Left ventricle myocardium superior (tissue), 1 donor: Measurements from ENCODE around the gene TTLL9. TPM values are rescaled to one million over a fixed set of nuclear protein-coding genes. Genes with fewer than 3 reads are reported as not detected.
"Not testable (repeated sequence)": the region's sequence is repeated elsewhere in the genome, so short reads cannot be mapped to it uniquely, and the experiment has no call there.

Experiments used
- ATAC-seq: fragments of 200-7000 bp; cut with Tn5 transposase; one replicate; pipeline ENCODE4 v1.9.1; 2020; ENCODE audit warnings: mild to moderate bottlenecking, moderate library complexity
- DNase-seq: peaks from one replicate; pipeline ENCODE4 v3.0.0-alpha.2; 2020
- intact Hi-C: fragments of 100-400 bp; cut with micrococcal nuclease; formaldehyde crosslinking; loops from one replicate; pipeline ENCODE4 v1.11.0; 2022
- total RNA-seq: library from RNA; stranded (reverse); fragmentation: NEBNext Ultra II Directional; extraction: Animal tissue kit (Norgen Biotek cat#: 25700); gene quantifications from one replicate; pipeline ENCODE4 v1.2.1, GENCODE V29; 2021
- donor health status: DM: no; HTN: yes; CAD: no; lungs with severe emphysema.

Gene TTLL9
- total RNA-seq, 1 donor from 2014 or later = not detected

DNA sequence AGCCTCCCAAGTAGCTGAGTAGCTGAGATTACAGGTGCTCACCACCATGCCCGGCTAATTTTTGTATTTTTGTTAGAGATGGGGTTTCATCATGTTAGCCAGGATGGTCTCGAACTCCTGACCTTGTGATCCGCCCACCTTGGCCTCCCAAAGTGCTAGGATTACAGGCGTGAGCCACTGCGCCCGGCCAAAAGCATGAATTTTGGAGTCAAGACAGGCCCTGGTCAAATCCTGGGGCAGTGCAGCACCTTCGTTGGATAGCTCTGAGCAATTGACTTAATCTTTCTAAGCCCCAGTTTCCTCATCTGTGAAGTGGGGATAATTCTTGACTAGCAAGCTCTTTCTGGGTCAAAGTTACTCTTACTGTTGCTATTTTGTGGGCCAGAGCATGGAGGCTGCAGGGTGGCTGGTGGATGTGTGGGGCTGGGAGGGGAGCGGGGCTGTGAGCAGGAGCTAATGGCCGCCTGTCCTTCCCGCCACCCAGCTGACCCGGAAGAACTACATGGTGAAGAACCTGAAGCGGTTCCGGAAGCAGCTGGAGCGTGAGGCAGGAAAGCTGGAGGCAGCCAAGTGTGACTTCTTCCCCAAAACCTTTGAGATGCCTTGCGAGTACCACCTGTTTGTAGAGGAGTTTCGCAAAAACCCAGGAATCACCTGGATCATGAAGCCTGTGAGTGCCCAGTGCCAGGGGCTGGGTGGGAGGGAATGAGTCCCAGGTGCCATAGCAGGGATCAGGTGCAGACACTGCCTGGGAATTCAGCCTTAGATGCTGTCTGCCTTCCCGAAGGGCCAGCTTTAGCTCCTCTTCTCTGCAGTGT, 39.0 kb downstream of the TTLL9 start:
- intact Hi-C loops = no loop called here
- no peak for DNase-seq
- ATAC-seq = no peak

DNA sequence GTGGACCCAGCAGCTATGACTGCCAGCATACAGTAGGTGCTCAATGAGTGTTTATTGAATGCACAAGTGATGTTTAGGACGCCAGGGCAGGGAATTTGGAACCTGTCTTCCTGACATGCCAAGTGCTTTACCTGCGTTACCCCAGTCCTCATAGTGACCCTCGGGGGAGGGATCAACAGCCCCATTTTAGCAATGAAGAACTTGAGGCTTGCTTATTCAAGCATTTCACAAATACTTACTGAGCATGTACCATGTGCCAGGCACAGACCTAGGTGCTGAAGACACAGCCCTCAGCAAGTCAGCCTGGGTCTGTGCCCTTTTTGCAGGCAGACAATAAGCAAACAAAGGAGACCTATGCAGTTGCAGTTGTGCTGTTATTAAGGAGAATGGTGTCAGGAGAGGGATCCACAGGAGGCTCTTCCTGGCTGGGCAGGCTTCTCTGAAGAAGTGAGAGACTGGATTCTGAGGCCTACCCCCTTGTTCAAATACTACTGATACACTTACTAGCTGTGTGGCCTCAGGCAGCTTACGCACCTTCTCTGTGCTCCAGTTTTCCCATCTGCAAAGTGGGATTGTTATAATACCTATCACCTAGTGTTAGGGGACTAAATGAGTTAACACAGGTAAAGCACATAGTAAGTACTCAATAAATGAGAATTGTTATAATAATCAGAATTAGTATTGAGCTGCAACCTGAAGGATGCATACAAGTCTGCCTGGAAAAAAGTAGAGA, 39.8 kb downstream of the TTLL9 start:
- ATAC-seq (no peak), DNase-seq (no peak)
- intact Hi-C loops = no loop called here

DNA sequence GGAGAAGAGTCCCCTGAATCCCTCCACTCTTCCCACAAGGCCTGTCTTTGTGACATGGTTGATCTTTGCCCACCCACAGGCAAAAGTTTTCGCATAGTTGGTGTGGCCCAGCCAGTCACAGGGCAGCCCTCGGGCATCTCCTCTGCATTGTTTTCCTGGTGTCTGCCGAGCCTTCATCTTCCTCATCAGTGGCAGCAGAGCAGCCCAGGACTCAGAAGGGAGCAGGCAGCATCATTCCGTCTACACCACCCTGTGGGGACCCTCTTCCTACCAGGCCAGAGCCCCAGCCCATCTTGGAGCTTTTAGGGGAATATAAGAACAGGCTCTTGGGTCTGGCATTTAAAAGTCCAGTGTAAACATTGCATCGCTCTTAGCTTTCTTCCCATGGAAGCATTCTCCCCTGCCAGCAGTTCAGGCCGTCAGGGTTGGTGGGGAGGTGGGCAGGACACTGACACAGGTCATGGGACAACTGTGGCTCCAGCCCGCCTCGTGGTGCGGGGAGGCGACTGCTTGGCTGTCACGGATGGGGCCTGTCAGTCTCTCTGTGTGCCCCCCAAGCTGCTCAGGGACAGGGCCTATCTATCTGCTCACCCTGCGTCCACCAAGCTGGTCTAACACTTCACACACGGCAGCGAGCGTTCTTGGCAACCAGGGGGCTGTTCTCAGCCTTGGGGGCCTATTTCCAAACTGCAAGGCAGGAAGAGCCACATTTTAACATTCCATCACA, 43.2 kb downstream of the TTLL9 start:
- intact Hi-C loops = no loop called here
- ATAC-seq = no peak

DNA sequence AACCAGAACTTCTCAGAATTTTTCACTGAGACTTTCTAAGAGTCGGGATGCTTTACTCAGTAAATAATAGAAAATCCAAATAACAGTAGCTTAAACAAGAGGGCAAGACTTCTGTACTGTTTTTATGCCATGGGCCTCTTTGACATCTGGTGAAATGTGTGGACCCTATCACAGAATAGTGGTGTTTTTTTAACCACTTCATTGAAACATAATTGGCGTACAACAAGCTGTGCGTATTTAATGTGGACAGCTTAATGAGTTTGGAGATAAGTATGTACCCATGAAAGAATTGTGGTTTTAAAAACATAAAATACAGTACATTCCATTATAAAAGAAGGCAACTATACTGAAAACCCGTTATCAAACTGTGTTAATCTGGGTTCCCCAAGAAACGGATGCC, 43.7 kb downstream of the TTLL9 start:
- ATAC-seq (no peak), DNase-seq (no peak)
- intact Hi-C loops = no loop called here

More for the DNA sequence above, 43.2 kb downstream of the TTLL9 start:
- DNase-seq = no peak

DNA sequence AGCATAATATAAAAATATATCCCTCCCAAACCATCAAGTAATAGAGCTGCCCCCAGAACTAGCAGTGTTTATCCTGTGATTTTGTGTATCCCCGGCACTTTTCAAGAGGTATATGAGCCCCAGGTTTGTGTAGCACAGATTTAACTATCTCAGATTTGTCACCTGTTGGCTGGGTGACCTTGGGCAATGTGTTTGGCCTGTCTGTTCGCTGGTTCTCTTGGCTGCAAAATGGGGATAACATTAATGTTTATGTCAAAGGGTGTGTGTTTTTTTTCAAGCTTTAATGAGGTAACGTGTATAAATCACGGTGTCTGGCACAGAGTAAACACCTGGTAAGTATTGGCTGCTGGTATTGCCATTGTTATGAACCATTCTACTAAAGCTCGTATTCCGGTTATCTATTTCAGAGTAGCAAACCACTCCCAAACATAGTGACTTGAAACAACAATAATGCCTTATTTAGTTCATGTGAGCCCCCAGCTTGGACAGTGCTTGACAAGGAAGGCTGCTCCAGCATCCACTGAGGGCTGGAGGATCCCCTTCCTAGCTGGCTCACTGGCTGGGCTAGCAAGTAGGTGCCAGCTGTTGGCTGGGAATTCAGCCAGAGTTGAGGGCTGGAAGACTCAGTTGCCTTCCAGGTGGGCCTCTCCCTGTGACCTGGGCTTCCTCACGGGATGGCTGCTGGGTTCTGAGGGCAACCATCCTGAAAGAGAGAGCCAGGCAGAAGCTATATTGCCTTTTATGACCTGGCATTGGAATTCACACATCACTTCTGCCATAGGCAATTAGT, 45.3 kb downstream of the TTLL9 start:
- DNase-seq (no peak), ATAC-seq (no peak)
- intact Hi-C loops = no loop called here

DNA sequence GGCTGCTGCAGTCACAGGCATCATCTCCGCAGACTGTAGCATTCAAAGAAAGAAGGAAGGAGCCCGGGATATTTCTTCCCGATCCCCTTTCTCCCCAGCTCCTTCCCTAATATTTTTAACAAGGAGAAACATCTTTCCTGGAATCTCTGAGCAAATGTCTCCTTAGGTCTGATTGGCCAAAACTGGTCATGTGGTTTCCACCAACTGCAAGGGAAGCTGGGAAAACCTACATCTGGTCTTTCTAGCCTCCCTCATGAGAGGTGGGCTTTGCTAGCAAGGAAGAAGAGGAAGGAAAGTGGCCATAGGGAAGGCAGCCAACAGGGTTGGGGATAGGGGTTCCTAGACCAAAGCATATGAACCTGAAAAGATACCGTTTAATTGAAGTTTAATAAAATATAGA, 46.3 kb downstream of the TTLL9 start:
- ATAC-seq (no peak), DNase-seq (no peak)
- intact Hi-C loops = no loop called here

DNA sequence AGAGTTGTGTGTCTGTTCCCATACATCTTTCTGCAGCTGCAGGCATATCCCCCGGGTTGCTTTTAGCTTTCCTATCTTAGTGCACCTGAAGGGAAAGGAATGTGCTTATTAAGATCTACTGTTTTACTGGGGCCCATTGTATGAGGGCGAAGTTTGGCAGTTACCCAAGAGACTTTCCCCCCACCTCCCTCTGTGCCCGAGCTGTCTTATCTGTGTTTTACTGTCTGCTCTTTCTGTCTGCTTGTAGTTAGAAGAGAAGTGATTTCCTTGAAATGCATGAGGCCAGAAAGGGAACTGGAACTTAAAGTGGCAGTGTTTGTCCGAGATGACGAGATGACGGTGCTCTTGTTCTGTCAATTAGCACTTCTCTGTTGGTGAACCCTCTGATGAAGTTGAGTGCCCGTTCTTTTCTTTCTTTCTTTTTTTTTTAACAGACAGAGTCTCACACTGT, 47.6 kb downstream of the TTLL9 start:
- ATAC-seq, intact Hi-C loops, DNase-seq: not testable (repeated sequence)

DNA sequence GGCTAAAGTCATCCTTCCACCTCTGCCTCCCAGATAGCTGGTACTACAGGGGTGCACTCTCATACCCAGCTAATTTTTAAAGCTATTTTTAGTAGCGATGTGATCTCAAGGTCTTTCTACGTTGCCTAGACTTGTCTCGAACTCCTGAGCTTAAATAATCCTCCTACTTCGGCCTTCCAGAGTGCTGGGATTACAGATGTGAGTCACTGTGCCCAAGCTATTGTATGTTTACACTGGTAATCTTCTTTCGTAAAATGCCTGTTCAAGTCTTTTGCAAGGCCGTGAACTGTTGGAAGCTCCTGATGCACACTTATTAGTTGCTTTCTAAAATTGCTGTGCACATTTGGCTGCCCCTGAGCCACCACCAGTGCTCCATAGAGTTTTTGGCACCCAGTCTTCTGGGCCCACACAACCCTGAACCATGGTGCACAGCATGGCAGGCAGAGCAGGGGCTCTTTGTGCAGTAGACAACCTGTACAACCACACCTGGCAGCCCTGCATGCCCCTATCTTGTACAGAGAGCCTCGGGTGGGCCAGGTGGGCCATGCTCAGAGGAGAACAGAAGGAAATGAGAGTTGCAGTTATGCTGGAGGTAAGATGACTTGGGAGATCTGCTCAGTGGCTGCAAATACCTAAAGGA, 48.2 kb downstream of the TTLL9 start:
- DNase-seq (no peak), ATAC-seq (no peak)
- intact Hi-C loops = no loop called here

DNA sequence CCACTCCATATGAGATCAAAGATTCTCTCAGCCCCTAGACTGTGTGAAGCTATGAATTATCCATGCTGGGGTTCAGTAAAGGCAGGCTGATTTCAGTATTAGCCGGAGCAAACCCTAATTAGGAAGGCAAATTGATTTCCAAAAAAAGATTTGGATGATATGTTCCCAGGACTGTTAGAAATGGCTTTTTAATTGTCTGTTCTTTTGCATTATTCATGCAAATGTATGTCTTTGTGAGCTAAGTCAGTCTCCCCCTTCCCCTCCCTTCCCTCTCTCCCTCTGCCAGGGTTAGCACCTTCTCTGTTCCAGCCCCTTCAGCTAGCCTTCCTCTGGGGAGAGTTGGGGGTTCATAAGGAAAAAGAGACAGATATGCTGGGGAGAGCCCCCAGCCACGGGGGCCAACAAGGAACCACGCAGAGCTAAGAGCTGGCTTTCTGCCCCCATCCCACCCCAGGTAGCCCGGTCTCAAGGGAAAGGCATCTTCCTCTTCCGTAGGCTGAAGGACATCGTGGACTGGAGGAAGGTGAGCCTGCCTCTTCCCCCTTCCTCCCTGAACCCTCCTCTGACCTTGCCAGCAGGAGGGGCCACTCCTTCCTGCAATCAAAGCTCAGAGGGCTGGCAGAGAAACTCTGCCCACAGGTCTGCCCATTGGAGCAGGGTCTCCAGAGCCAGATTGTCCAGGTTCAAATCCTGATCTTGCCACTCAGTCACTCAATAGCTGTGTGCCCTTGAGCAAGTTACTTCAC, 49.1 kb downstream of the TTLL9 start:
- ATAC-seq (no peak), DNase-seq (no peak)
- intact Hi-C loops = no loop called here

DNA sequence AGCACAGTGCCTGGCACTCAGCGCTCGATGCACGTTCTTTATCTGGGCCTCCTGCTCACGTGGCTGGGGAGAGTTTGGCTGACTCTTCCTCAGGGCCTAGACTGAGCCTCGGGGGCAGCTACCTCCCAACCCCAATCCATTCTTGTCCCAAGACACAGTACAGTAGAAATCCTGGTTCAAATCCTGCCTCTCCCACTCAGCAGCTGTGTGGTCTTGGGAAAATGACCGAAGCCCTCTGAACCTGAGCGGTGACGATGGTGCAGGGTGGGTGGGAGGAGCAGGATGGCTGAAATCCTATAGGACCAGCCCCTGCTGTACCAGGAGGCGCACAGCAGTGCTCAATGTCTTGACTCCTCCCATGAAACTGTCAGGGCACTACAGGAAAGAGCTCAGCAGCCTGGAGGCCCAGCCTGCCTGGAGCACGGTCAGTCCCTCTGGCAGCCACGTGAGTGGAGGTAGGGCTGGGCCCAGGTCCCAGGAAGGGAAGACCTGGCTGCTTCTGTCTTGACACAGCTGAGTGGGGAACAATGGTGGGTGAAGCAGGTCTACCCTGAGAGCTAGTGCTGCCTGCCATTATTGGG, 49.9 kb downstream of the TTLL9 start:
- ATAC-seq (no peak), DNase-seq (no peak)
- intact Hi-C loops = no loop called here

DNA sequence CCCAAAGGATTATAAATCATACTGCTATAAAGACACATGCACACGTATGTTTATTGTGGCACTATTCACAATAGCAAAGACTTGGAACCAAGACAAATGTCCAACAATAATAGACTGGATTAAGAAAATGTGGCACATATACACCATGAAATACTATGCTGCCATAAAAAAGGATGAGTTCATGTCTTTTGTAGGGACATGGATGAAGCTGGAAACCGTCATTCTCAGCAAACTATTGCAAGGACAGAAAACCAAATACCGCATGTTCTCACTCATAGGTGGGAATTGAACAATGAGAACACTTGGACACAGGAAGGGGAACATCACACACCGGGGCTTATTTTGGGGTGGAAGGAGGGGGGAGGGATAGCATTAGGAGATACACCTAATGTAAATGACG, 51.0 kb downstream of the TTLL9 start:
- ATAC-seq, intact Hi-C loops: not testable (repeated sequence)

DNA sequence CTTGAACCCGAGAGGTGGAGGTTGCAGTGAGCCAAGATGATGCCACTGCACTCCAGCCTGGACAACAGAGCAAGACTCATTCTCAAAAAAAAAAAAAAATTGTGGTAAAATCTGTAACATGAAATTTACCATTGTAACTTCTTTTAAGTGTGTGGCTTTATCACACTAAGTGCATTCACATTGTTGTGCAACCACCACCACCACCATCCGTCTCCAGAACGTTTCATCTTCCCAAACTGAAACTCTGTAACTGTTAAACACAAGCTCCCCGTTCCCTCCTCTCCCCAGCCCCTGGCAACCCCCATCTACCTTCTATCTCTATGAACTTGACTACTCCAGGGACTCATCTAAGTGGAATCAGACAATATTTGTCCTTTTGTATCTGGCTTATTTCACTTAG, 51.7 kb downstream of the TTLL9 start:
- intact Hi-C loops = no loop called here
- ATAC-seq = no peak
- DNase-seq = no peak

More for the DNA sequence above, 51.0 kb downstream of the TTLL9 start:
- not testable (repeated sequence) for DNase-seq

DNA sequence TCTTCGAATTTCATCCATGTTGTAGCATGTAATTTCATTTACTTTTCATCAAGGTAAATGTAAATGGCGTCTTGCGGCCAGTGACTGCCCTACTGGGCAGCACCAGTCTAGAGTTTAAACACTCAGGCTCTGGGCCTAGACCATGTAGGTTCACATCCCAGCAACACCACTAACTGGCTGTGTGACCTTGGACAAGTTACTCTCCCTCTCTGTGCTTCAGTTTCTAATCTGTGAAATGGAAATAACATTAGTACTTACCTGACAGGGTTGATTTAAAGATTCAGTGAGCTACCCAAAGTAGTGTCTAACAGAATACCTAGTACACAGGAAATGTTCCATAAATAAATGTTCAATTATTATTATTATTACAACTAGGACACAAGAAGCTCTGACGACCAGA, 52.2 kb downstream of the TTLL9 start:
- intact Hi-C loops = no loop called here
- no peak for DNase-seq
- ATAC-seq = no peak

DNA sequence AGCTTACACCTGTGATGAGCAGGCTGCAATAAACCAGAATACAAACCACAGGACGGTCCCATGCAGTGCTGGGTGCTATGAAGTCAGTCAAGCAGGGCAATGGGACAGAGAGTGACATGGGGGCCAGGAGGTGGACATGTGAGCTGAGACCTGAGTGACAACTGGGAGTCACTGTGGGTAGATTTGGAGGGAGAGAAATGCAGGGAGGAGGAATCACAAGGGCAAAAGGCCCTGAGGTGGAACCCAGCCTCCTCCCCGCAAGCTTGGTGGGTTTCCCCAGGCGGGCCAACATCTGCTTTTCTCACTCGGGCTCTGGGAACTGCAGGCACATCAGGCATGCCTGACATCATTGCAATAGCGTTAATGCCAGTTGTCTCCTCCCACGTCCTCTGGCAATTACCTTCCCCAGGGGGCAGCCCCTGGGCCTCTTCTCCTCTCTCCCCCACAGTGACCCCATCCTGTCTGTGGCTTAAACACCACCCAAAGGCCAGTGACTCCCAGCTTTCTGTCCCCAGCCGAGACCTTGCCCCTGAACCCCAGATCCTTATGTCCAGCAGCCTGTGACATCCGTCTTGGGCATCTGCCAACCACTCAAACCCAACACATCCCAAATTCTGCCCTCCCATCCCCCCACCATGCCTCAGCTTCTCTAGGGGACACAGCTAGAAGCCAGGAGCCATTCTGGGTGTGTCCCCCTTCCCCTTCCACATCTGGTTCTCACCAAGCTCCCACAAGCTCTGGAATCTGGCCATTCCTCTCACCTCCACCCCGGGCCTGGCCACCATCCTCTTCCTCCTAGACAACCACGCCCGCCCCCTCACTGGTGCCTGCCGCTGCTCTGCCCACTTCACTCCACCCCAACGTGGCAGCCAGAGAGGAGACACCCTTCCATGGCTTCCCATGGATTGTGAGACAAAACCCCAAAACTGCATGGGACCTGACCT, 53.2 kb downstream of the TTLL9 start:
- intact Hi-C loops = no loop called here
- ATAC-seq = no peak
- no peak for DNase-seq

DNA sequence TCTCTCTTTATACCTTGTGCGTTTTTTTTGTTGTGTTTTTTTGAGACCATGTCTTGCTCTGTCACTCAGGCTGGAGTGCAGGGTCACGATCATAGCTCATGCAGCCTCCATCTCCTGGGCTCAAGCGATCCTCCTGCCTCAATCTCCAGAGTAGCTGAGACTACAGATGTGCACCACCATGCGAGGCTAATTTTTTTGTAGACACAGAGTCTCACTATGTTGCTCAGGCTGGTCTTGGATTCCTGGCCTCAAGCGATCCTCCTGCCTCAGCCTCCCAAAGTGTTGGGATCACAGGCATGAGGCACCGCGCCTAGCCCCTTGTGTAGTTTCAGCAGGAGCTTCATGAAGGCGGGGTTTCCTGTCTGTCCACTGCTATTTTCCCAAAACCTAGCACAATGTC, 54.1 kb downstream of the TTLL9 start:
- no peak for ATAC-seq
- DNase-seq = no peak
- intact Hi-C loops = no loop called here

DNA sequence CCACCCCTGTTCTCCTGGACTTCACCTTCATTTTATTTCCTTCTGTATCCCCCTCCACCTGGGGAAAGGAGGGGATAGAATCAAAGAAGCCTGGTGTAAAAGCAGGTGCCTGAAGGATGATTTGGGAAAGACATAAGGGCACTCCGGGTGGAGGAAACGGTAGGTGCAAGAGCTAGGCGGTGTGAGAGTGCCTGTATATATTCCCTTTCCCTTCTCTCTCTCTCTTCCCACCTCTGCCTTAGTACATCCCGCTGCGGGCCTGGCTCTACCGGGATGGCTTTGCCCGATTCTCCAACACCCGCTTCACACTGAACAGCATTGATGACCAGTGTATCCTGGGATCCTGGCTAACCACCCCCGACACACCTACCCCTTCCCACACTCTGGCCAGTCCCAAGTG, 55.2 kb downstream of the TTLL9 start:
- no peak for ATAC-seq
- intact Hi-C loops = no loop called here
- DNase-seq = no peak

DNA sequence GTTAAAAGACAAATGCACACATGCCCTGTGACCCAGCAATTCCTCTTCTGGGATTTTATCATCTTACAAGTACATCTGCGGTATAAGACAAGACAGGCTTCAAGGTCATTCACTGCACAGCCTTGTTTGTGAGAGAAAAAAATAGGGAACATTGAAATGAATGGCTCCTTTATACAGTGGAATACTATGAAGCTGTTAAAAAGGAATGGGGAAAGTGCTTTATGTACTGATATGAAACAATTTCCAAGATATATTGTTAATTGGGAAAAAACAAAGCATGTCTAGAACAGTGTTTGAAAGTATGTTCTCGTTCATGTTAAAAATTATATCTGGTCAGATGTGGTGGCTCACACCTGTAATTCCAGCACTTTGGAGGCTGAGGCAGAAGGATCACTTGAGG, 56.1 kb downstream of the TTLL9 start:
- no peak for DNase-seq
- ATAC-seq = no peak
- intact Hi-C loops = no loop called here
